K562 (cell line): ENCODE measurements around the gene NOM1. TPM values are rescaled to one million over a fixed set of nuclear protein-coding genes. Genes with fewer than 3 reads are reported as not detected.

Experiments used
- ARID3B ChIP-seq: fragments of 250-450 bp; sonication (Bioruptor Pico); IDR thresholded peaks from 2 replicates; pipeline ENCODE4 v1.4.0; 2020; ENCODE audit warnings: borderline replicate concordance
- ARID4B ChIP-seq: sonication (generic); formaldehyde crosslinking; IDR thresholded peaks from 2 replicates; pipeline ENCODE4 v1.8.0; 2022; ENCODE audit warnings: mild to moderate bottlenecking, missing genetic modification reagents
- ELK1 ChIP-seq: sonication (generic); formaldehyde crosslinking; IDR thresholded peaks from 2 replicates; pipeline ENCODE4 v1.8.1; 2022; ENCODE audit warnings: missing genetic modification reagents
- FOXP1 ChIP-seq: sonication (generic); formaldehyde crosslinking; IDR thresholded peaks from 2 replicates; pipeline ENCODE4 v1.8.0; 2022; ENCODE audit warnings: mild to moderate bottlenecking, missing genetic modification reagents
- MBD2 ChIP-seq: sonication (generic); IDR thresholded peaks from 2 replicates; pipeline ENCODE4 v1.6.1; 2016; ENCODE audit warnings: low read depth, borderline replicate concordance
- MEF2A ChIP-seq: IDR thresholded peaks from 2 replicates; pipeline ENCODE4 v1.6.1; 2011; ENCODE audit warnings: low read depth, mild to moderate bottlenecking, low read length, moderate library complexity; ENCODE audit not compliant: control insufficient read depth
- MTA1 ChIP-seq: fragments of 450-650 bp; IDR thresholded peaks from 2 replicates; pipeline ENCODE4 v1.6.1; 2017; ENCODE audit warnings: borderline replicate concordance
- NFE2 ChIP-seq: IDR thresholded peaks from 2 replicates; pipeline ENCODE4 v1.6.1; 2014; ENCODE audit warnings: antibody characterized with exemption, low read depth
- NONO ChIP-seq, 2 experiments: fragments of 200-400 bp in 1 of 2; fragments of 450-650 bp in 1 of 2; formaldehyde crosslinking in 1 of 2; IDR thresholded peaks; 2 replicates each; pipeline ENCODE4 v1.6.1; 2017; ENCODE audit warnings: low read depth in 2 of 2, mild to moderate bottlenecking in 2 of 2, moderate library complexity in 2 of 2, low read length in 1 of 2
- PKNOX1 ChIP-seq: fragments of 450-650 bp; IDR thresholded peaks from 2 replicates; pipeline ENCODE4 v1.6.1; 2016
- POLR2B ChIP-seq: fragments of 450-650 bp; IDR thresholded peaks from 2 replicates; pipeline ENCODE4 v1.6.1; 2018; ENCODE audit warnings: low read depth; ENCODE audit not compliant: partially characterized antibody
- STAT5A ChIP-seq: IDR thresholded peaks from 2 replicates; pipeline ENCODE4 v1.6.1; 2012; ENCODE audit warnings: low read length, inconsistent platforms, borderline replicate concordance
- TAF7 ChIP-seq: fragments of 450-650 bp; IDR thresholded peaks from 2 replicates; pipeline ENCODE4 v1.6.1; 2016; ENCODE audit warnings: missing genetic modification characterization, missing compliant biosample characterization
- U2AF1 ChIP-seq: fragments of 200-400 bp; formaldehyde crosslinking; optimal IDR thresholded peaks from 2 replicates; pipeline ENCODE3; 2017; ENCODE audit warnings: mild to moderate bottlenecking, low read depth, low read length, moderate library complexity
- ZFP30 ChIP-seq: fragments of 250-450 bp; sonication (Bioruptor Pico); IDR thresholded peaks from 2 replicates; pipeline ENCODE4 v1.8.0; 2022; ENCODE audit warnings: moderate library complexity, mild to moderate bottlenecking, inconsistent platforms, borderline replicate concordance
- ZKSCAN8 ChIP-seq: fragments of 200-800 bp; sonication (Bioruptor generic); IDR thresholded peaks from 2 replicates; pipeline ENCODE4 v1.6.1; 2016; ENCODE audit warnings: missing genetic modification characterization, missing compliant biosample characterization
- ZNF175 ChIP-seq: fragments of 200-800 bp; sonication (Bioruptor generic); IDR thresholded peaks from 2 replicates; pipeline ENCODE4 v1.6.1; 2016; ENCODE audit warnings: low read depth, mild to moderate bottlenecking, missing genetic modification characterization, missing compliant biosample characterization
- ZNF75A ChIP-seq: fragments of 450-650 bp; formaldehyde crosslinking; IDR thresholded peaks from 2 replicates; pipeline ENCODE4 v1.4.0; 2020; ENCODE audit warnings: mild to moderate bottlenecking
- polyA plus RNA-seq, 8 experiments: library from polyadenylated mRNA; depleted of rRNA in 4 of 8; stranded (reverse) in 5 of 8; unstranded in 3 of 8; fragments of >200 nt; fragmentation: Nextera tagmentation in 2 of 8; fragmentation: Illumina TruSeq in 1 of 8; extraction: Ambion mirVana in 2 of 8; extraction: Trizol in 1 of 8; gene quantifications; 2 replicates each; pipeline versions ENCODE4 v1.2.1 to v1.2.3, GENCODE V29; 2011 to 2014; ENCODE audit warnings: inconsistent platforms in 1 of 8, missing spikeins in 1 of 8
- total RNA-seq, 7 experiments: library from RNA; depleted of rRNA in 6 of 7; stranded (reverse); fragments of >200 nt in 6 of 7; fragmentation: Illumina TruSeq in 2 of 7; extraction: Trizol in 2 of 7; gene quantifications; 2 replicates each; pipeline versions ENCODE4 v1.2.1 to v1.2.3, GENCODE V29; 2011 to 2021; ENCODE audit warnings: low replicate concordance in 1 of 7

Gene NOM1
- total and polyA plus RNA-seq, 9 of the 15 experiments (the other 6 are each of a cell fraction or from before 2014, with no cell fraction given) = 6.8 to 47.3 (median 37.4) TPM

- no peak for TF ChIP-seq NFE2
- TF ChIP-seq PKNOX1 = peak; percentile 25; the same call in 1 of the 2 replicates
- no peak for TF ChIP-seq FOXP1 (CRISPR knock-in tag)
- TF ChIP-seq ZNF75A (CRISPR knock-in tag) = no peak
- TF ChIP-seq ARID4B (CRISPR knock-in tag) = 0 out of 2 replicates have a peak, but pooled peaks have one; percentile 13
- TF ChIP-seq MEF2A = peak; percentile 35; the same call in 1 of the 2 replicates
- no peak for TF ChIP-seq ELK1 (CRISPR knock-in tag)
- TF ChIP-seq MBD2 = no peak
- TF ChIP-seq U2AF1 = no peak
- peak; percentile 53; the same call in 1 of the 2 replicates for TF ChIP-seq ZNF175 (CRISPR knock-in tag)
- TF ChIP-seq ZKSCAN8 (CRISPR knock-in tag) = no peak
- no peak for TF ChIP-seq POLR2B
- no peak for TF ChIP-seq MTA1
- TF ChIP-seq TAF7 = no peak
- no peak for TF ChIP-seq STAT5A
- TF ChIP-seq NONO (IDR thresholded peaks at IDR 0.05; ENCODE audit: low read depth in 2 of 2, low read length in 1 of 2) = no peak
- no peak for TF ChIP-seq ZFP30 (CRISPR knock-in tag)
- no peak for TF ChIP-seq ARID3B
These were observed 50.6 kb downstream of the NOM1 start (continued) for GRCh38 chr7:156999958-157000726.
